ENCODE results near the gene GRID2.
"Not testable (repeated sequence)": the region's sequence is repeated elsewhere in the genome, so short reads cannot be mapped to it uniquely, and the experiment has no call there.

Gene GRID2

DNA sequence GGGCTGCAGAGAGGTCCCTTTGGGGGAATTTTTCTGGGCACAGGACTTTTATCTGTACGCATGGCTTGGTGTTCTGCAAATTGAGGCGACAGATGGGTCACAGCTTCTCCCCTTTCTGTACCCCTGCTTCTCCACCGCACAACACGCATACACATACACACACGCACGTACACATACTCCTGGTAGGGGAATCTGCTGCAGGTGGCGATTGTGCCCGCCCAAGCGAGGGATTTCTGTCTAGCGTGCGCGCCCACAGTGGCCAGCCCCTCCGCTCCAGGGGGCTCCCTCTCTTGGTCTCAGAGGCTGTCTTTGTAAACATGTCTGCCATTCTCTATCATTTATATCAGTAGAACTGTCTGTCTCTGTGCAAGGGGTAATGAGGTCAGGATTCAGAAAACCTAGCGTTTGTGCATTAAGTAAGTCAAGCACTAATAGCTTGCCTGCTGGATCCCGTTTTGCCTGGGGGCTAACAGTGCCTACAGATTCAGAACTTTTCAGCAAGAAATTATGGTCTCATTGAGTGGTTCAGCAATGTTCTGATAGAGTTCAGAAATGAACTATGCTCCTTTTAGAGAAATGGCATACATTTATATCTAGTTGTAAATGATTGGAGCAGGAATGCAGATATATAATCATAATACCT, 2.2 kb downstream of the GRID2 start:
- no peak for DNase-seq

DNA sequence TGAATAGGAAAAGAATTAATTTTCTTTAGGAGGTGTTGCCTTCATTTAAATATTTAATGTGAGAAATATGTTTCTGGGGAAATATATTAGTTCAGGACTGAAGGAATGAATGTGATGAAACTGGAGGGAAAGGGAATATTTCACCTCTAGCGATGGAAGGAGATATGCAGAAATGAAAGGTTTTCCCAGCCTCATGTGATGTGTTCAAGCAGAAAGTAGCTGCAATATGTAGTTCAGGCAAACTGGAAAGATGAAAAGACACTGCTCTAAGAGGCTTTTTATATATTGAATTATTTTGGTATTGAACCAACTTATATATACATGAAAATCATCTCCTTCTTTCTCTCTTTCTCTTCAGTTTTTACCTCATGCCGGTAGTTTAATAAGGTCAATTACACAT, 3.4 kb downstream of the GRID2 start:
- DNase-seq, result no peak

DNA sequence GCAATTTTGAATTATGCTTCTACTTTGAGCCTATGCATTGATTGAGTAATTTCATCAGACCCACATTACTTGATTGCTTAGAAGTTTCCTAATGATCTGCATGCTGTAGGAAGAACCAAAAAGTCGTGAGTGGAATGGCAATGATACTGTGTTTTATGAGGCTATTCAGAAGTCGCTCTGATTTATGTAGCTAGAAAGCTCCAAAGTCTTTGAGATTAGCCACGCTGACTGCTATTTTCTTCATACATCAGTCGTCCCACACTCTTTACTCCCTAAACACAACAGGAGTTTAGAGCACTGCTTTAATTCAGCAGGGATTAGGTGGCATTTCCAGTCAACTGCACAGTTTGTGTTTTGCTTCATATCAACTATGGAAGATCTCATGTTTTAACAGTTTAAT, 4.1 kb downstream of the GRID2 start:
- no peak for DNase-seq

DNA sequence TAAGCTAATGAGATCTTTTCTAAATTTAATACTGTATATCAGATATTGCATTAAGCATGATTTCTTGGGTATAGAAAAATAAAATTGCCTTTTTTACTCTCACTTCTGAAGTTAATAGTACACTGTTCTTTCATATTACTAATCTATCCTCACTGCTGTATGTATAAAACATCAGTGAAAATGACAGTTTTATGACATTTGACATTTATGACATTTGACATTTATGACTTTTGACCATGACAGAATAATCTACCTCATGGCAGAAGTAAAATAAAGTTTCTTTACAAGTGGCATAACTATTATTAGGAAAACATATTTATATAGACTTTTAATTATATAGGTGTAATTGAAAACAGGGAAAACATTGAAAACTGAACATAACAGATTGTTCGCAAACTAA, 13.3 kb downstream of the GRID2 start:
- no peak for DNase-seq

DNA sequence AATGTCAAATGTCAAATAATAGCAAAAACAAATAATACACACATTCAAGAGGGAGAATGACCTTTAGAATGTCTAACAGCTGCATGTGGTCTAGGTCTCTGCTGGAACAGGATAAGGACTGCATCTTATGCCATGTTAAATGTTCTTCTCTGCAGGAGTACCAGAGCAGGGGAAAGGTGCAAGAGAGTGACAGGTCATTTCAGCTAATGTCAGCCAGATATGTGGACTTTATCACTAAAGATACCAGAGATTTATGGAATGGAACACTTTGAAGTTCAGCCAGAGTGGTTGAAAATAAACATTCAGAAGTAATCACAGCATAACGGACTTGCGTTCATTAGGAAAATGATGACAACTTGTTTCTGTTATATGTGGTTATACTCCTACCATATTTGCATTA, 24.3 kb downstream of the GRID2 start:
- no peak for DNase-seq

DNA sequence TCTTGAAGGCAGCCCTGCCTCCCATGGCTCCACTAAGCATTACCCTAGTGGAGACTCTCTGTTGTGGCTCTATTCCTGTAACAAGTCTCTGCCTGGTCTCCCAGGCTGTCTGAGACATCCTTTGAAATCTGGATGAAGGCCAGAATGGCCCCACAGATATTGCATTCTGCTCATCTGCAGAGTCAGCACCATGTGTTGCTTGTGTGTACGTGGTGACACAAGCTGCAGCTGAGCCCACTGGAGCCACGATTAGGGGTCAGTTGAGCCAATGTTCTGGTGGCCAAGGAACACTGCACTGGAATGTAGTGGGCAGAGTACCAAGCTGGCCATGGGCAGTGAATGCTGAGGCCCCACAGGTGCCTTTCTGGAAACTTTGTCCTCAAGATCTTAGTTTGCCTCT, 29.2 kb downstream of the GRID2 start:
- DNase-seq, result no peak

DNA sequence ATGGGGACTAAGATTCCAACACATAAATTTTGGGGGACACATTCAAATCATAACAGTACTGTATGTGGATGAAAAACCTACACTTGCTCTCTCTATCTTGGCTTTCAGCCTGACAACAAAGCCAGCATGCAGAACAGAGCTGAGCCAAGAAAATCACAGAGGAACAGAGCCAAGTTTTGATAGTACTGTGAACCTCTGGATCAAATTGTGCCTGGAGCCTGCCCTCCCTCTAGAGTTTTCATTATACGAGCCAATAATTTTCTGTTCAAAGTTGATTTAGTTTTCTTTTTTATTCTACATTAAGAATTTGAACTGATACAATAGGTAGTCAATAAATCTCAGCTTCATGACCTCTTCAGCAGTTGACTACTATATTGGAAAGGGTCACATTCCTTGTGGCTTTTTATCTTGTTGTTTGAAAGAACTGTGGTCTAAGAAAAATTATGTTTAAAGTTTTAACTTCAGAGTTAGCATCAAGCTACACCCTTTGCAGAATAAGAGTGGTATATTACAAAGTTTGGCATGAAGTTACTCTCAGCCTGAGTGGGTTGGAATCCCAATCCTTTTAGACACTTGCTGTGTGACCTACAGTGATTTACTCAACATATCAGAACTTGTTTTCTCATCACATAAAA, 31.1 kb downstream of the GRID2 start:
- DNase-seq, result no peak

DNA sequence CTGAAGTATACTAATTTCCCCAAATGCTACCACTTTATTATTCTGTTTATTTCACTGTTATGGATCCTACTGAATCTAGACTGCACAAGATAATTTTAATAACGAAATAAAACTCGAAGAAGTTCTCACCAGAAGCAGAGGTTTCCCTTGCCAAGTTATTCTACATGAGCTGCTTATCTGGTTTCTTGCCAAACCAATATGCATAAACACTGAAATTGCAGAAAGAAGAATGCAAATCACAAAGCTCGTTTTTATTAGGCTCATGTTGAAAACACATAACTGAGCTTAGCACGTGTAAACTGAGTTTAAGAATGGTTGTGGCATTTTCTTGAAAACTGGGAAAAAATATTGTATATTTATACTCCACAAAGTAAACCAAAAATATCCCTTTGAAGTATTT, 35.9 kb downstream of the GRID2 start:
- DNase-seq, result no peak

DNA sequence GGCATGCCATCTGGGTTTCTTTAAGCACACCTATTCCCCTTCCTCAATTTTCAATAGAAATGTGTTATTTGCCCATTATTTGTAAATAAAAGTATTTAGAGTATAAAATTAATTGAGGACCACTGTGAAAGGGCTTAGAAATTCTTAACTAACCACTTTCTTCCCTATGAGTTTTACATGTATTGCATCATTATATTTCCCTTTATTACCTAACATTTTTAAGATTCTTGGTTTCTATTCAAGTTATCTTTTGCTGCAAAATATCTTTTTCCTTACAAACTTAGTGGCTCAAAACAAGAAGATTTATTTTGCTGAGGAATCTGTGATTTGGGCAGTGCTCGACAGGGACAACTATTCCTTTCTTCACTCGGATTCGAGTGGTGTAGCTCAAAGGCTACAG, 40.5 kb downstream of the GRID2 start:
- DNase-seq, result no peak

DNA sequence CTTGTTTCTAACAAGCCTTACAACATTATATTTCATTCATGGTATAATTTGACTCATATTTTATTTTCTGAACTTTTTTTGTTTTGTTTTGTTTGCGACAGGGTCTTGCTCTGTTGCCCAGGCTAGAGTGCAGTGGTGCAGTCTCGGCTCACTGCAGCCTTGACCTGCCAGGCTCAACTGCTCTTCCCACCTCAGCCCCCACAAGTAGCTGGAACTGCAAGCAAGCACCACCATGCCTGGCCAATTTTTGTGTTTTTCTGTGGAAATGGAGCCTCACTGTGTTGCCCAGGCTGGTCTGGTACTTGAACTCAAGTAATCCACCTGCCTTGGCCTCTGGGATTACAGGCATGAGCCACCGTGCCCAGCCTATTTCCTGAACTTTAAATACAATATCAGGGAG, 42.5 kb downstream of the GRID2 start:
- no peak for DNase-seq

DNA sequence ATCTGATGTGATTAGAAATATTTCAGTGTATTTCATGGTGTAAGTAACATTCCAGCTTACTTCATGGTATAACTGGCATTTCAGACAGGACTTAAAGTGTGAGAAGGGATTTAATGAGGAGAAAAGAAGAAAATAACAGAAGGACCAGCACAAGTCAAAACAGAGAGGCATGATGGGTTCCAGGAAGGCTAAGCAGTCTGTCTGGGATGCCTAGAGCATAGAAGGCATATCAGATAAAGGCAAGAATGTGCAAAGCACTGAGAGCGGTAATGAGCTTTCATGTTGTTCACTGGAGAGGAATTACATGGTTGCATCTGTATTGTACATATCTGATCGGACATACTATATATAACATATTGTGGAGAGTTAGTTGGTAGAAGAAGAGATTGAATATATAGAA, 54.2 kb downstream of the GRID2 start:
- no peak for DNase-seq

DNA sequence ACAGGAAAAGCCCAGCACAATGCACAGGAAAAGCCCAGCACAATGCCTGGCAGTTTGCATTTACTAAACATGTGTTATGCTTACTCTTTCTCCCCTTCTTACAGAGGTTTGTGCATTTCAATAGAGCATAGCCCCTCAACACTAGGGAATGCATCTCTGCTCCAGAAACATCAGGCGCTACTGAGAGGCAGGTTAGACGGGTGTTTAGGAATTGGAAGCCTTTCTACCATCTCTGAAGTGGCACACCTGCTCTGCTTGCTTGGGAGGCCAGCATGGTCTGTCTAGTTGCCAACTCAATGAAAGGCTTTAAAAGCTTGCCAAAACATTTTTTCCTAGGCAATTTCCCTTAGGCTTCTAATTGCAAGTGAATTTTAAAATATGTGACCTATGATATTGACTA, 55.7 kb downstream of the GRID2 start:
- DNase-seq, result no peak

DNA sequence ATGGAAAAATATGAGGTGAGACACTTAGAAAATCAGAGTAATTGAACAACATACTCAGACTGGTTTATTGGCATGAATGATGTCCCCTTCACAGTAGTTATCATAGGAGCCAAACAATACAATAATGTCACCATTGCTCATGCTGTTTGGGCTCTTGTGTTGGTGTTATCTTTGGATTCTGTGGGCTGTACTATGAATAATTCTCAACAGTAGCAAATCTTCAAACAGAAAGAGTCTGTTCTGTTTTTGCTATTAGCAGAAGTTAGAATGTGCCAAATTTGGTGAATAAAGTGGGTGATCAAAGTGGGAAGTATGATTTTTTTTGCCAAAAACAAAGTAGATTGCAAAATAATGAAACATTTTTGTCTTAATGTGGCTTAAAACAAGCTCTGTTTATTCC, 58.3 kb downstream of the GRID2 start:
- DNase-seq, result no peak

DNA sequence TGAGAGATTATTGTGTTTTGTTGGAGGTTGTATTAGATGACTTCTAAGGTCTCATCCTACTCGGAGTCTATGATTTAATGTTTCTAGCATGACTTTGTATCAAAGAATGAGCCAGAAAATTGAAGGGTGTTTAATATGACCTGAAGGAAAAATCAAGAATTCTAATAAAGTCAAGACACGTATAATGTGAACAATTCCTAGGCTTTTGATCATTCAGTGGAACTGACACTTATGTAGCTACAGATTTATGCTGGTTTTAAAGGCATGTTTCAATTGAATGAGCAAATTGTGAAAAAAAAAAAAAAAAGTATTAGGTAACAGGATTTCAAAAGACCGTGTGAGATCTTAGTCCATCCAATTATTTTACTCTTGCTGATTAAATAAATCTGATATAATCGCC, 64.9 kb downstream of the GRID2 start:
- no peak for DNase-seq

DNA sequence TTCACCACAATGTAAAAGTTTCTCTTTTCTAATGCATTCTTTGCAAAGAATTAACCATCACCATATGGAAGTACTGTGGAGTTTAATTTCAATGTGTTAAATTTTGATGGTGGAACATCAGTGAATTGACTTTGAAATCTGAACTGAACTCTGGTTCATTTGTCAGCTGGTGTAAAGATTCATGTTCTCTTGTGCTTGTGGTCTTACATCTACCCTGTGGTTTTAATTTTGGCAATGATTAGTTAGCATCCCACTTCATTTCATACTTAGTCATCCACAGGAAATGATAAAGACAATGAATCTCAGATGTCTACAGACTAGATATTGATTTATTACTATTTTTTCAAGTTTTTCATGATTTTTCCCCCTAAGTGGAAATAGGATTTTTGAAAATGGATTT, 77.8 kb downstream of the GRID2 start:
- DNase-seq, result no peak

DNA sequence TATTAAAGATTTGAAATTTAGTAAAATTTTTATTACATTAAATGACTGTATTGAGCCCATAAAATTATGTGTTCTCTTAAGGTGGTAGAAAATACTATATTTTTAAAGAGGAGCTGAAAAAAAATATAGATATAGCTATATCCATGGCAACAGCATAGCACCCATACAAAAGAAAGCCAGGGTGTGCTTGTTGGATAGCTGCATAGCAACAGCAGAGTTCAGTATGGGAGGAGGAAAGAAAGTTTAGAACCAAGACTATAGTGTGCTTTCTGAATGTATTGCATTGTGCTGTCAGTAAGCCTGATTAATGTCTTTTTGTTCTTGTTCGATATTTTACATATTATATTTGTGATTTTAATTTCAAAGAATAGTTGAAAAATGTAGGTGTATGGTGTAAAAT, 78.4 kb downstream of the GRID2 start:
- no peak for DNase-seq

DNA sequence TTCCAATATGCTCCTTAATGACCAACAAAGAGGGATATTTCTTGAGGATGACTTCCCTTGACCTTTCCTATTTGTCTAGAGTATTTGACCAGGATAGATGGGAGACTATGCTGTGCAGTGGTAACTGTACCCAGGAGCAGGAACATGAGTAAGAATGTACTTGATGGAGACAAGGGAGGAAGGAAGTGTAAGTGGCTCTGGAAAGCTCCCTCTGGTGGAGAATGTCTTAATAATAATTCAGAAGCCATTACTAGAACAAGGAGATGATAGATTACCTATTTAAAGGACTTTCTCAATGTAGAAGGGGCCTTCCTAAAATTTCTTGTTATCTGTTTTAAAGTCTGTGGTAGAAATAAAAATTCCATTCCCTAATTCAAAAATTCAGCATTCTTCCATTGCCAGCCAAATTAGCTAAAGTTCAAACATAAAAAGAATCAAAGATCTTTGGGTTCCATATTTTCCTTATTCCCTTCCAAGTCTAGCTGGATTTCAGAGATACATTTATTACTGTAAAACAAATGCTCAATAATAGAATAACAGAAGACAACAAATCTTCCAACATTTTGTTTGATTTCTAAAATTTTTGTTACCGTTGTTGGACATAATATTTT, 83.8 kb downstream of the GRID2 start:
- peak in 1 of 2 donors; percentile 3 for DNase-seq

DNA sequence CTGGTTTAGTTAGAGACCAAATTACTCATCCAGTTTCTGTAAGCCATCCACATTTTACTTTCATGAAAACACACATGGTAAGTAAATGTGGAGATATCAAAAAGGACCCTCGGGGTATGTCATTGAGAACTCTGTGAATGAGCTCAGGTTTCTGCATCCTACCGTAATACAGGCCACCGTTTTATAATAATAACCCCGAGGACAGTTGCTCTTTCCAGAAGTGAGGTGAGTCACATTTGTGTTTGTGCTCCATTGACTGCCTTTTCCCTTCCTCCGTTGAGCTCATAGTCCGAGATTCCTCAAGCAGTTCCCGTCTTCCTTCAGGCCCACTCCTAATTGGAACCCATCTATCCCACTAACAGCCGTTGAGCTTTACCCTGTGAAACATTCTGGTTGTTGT, 95.3 kb downstream of the GRID2 start:
- DNase-seq, result no peak

DNA sequence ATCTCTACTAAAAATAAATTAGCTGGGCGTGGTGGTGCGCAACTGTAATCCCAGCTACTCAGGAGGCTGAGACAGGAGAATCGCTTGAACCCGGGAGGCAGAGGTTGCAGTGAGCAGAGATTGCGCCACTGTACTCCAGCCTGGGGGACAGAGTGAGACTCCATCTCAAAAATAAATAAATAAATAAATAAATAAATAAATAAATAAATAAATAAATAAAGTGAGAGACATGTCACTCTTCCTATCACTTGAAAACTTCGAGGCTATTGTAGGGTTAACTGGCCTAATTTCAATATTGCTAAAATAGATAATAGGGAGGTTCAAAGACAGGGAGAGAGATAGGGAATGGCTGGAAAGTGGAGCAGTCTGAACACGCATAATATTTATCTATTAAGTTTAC, 99.8 kb downstream of the GRID2 start:
- not testable (repeated sequence) for DNase-seq

DNA sequence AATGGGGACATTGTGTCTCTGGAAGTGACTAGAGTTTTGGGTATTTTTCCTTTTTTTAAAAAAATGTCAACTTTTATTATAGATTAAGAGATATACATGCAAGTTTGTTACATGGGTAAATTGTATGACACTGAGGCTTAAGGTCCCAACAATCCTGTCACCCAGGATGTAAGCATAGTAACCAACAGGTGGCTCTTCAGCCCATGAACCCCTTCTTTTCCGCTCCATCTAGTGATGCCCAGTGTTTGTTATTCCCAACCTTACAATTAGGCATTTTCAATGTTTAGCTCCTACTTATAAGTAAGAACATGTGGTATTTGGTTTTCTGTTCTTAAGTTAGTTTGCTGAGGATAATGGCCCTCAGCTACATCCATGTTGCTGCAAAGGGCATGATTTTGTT, 102.7 kb downstream of the GRID2 start:
- no peak for DNase-seq

DNA sequence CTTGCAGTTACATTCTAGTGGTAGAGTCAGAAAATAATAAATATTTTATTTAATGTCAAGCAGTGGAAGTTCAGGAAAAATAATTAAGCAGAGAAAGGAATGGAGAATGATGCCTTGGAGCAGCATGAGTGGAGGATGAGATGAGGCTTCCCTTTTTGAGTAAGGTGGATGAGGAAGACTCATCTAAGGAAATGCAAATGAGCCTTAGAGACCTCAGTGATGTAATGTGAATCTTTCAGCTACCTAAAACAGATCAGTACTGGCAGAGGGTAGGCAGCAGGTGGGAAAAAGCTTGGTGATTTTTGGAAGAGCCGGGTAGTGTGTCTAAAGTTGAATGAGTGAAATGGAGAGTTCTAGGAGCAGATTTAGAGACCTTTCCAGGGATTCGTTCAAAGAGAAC, 118.2 kb downstream of the GRID2 start:
- DNase-seq, result no peak

DNA sequence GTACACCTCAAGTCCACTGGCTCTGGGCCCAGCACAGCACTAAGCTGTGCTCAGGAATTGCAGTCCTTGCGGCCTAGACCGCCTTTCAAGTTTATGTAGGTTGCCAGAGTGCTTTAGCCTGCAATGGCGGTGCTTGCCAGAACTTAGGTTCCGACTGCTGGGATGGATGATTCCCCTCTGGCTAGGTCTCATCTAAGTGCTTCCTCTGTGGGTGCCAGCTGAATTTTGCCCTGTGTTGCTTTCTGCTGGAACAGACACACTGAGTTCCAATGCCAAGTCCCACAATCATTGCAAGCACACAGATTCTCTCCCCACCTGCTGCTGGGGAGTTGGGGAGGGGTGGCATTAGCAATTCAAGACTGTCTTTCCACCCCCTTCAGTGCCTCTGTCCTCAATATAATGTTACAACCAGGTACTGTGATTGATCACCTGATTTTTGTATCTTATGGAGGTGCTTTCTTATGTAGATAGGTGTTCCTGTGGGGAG, 129.5 kb downstream of the GRID2 start:
- no peak for DNase-seq

DNA sequence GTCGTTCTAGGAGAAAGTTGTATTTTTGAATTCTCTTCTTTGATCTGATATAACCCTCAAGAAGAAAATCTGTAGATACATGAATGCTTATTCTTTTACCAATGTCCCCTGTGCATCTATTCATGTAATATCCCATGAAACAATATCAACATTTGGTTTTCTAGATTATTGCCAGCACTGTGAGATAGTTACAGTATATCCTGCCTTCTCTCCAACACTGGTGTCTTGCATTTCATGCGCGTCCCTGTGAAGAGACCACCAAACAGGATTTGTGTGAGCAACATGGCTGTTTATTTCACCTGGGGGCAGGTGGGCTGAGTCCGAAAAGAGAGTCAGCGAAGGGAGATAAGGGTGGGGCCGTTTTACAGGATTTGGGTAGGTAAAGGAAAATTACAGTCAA, 135.0 kb downstream of the GRID2 start:
- DNase-seq, result not testable (repeated sequence)

DNA sequence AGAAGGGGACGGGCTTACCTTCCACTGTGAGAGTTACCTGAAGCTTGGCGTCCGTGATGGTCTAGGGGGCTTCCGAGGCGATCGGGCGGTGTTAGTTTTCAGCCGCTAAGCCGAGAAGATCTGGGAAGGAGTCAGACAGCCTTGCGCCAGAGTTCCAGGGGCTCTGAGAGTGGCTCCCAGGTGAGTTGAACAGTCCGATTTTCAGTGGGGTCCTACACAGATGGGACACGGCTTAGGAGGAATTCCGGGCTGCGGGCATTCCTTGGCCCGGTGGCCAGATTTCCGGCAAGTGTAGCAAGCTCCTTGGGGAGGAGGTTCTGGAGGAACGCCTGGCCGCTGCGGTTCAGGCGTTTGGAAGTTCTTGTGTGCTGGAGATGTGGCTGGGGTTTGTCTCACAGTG, 138.4 kb downstream of the GRID2 start:
- not testable (repeated sequence) for DNase-seq

Measured in CD4-positive, alpha-beta T cell treated with Interleukin-1 beta for 1 hour (primary cell).